ENCODE results near the gene PDZD7. TPM values are rescaled to one million over a fixed set of nuclear protein-coding genes. Genes with fewer than 3 reads are reported as not detected.
A peak's percentile ranks its signal among the peaks of the same experiment; 100 is the strongest.

The PDZD7 gene
- total and polyA plus RNA-seq, 10 donors, result 0.17 to 2.3 (median 1.1) TPM

DNA sequence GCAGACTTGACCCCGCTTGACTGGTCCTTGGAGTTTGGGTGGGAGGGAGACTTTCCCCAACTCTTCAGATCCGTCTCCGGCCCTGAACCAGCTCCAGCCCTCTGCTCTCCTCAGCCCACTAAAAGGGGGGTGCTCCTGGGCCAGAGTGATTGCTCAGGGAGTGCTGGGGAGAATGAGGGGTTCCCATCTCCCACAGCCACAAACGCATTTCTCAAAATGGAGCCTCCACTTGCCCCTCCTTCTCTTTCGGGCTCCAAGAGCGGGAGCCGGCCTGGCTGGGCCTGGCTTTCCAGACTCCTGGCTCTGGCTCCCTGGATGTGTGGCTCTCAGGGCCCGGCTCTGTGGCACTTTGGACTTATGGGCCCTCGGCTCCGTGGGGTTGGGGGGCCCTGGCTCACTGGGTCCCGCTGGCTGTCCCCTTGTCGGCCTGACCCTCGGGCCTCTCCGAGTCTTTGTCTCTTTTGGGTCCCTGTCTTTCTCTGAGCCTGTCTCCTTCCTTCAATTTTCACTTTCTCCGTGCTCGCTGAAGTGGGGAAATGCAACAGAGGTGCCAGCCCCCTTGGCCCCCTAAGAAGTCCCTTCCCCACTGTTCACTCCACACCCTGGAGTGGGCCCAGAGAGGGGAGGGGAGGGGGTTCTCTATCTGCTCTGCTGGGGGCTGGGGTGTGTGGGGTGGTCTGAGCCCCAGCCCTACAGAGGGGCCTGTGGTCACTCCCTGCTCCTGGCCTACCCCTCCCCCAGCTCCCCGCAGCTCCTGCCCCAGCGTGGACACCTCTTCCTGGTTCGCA is 30.6 kb downstream of the PDZD7 start:
- peak; percentile 82 for DNase-seq
- intact Hi-C loops (cut with DNase I; ENCODE audit: low total_unique reads), result no loop called here
- peak overlapping the region; percentile 78 to 99 (median 98) for H3K27ac ChIP-seq
- H3K27me3 ChIP-seq (replicated peaks in 1 of 7), result no peaks in the 10 kb centered on the region
- TF ChIP-seq POLR2A (IDR thresholded peaks at IDR 0.05), result no peak
- TF ChIP-seq POLR2AphosphoS5 (IDR thresholded peaks at IDR 0.05), result no peak
- TF ChIP-seq CTCF (IDR thresholded peaks at IDR 0.05 in 8 of 11, conservative IDR thresholded peaks at IDR 0.05 in 3 of 11), result peak in 1 of 11 experiments; percentile 13
- H3K4me3 ChIP-seq, result peak overlapping the region; percentile 40 to 91 (median 80)
- peaks cover 17 to 89% (median 57%) of the 10 kb centered on the region in 6 donors for H3K4me1 ChIP-seq
- no peaks in the 10 kb centered on the region for H3K9me3 ChIP-seq
- H3K36me3 ChIP-seq, result peaks cover 0 to 31% (median 17%) of the 10 kb centered on the region in 6 donors
- WGBS, 5 donors, result 13 to 23% (median 15%) methylated on average over 19 of the region's 19 CpGs

DNA sequence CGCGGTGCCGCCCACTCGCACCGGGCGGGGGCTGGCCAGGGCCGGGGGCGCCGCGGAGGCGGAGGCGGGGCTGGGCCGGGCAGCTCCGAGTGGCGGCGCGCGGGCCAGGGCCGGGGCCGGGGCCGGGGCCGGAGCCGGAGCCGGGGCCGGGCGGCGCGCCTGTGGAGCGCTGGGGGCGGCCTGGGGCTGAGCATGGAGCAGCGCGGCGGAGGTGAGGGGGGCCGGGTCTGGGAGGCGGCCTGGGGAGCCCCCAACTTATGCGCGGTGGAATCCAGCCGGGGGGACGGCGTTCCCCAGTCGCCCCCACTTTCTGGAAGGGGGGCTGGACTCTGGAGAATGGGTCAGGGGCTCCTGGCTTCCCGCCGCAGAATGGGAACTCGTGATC is 31.2 kb downstream of the PDZD7 start, which contains the start of gene LZTS2:
LZTS2 (plus strand) TSS at position 67 of the 385 bp plus-strand sequence. CDS start 2,731 bp downstream, outside the sequence.
- Histone ChIP-seq H3K27ac (peak within 1 kb of the TSS; percentile 93 to 99 (median 98)), H3K9me3 (no peaks in the 10 kb centered on the region), H3K27me3 (replicated peaks in 1 of 7) (no peaks in the 10 kb centered on the region), H3K4me1 (peaks cover 17 to 85% (median 57%) of the 10 kb centered on the region in 6 donors), H3K4me3 (peak within 1 kb of the TSS; percentile 67 to 91 (median 80)), H3K36me3 (peaks cover 0 to 25% (median 12%) of the 10 kb centered on the region in 6 donors)
- no peak for DNase-seq
- 0 to 4% (median 0%) methylated on average over 3 to 44 of the region's 44 CpGs for WGBS, 5 donors
- TF ChIP-seq CTCF (IDR thresholded peaks at IDR 0.05 in 8 of 11, conservative IDR thresholded peaks at IDR 0.05 in 3 of 11) (no peak), POLR2AphosphoS5 (IDR thresholded peaks at IDR 0.05) (no peak), POLR2A (IDR thresholded peaks at IDR 0.05) (no peak)
- intact Hi-C loops (cut with DNase I; ENCODE audit: low total_unique reads), result no loop called here

DNA sequence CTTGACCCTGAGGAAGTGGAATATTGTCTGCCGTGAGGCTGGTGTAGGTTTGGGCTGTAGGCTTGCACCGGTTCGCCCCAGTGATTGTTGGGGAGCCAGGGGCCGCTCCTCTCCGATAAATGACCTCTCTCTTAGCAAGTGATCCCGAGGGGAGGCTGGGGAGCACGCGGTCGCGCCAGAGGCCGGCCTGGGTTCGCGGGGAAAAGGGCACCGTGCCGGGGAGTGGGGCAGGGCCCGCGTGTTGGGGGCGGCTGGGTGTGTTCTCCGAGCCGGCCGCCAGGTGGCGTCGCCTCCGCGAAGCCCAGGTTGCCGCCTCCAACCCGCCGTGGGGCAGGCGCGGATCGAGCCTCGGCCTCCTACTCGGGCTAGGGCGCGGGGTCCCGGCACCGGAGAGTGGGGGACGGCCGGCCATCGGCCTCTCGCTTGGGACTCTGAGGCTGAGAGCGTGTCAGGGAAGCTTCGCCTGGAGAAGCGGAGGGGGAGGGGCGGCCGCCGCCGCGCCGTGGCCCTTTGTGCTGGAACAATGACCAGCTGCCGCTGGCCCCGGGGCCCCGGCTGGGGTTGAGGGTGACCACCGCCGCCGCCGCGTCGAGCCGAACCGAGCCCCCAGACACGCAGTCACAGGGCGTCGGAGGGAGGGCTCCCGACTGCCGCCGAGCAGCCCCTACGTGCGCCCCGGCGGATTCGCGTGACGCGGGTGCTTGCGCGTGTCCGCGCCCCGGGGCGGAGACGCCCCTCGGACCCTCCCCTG is 31.8 kb downstream of the PDZD7 start:
- peak in 1 of 3 donors; percentile 64 for TF ChIP-seq POLR2A (IDR thresholded peaks at IDR 0.05)
- TF ChIP-seq POLR2AphosphoS5 (IDR thresholded peaks at IDR 0.05), result peak; percentile 89 to 91 (median 90)
- peak; percentile 90 to 99 (median 98) for TF ChIP-seq CTCF (IDR thresholded peaks at IDR 0.05 in 8 of 11, conservative IDR thresholded peaks at IDR 0.05 in 3 of 11)
- intact Hi-C loops (cut with DNase I; ENCODE audit: low total_unique reads), result no loop called here
- Histone ChIP-seq H3K4me3 (peak overlapping the region; percentile 64 to 91 (median 80)), H3K27me3 (replicated peaks in 1 of 7) (no peaks in the 10 kb centered on the region), H3K4me1 (peaks cover 17 to 79% (median 57%) of the 10 kb centered on the region in 6 donors), H3K9me3 (no peaks in the 10 kb centered on the region), H3K27ac (peak overlapping the region; percentile 93 to 99 (median 98)), H3K36me3 (peaks cover 0 to 24% (median 11%) of the 10 kb centered on the region in 6 donors)
- DNase-seq, result peak; percentile 97
- 0 to 1% (median 0%) methylated on average over 1 to 83 of the region's 83 CpGs for WGBS, 5 donors

Measured in spleen (tissue), 11 donors.